Measurements from ENCODE around the gene UGT8.

DNA sequence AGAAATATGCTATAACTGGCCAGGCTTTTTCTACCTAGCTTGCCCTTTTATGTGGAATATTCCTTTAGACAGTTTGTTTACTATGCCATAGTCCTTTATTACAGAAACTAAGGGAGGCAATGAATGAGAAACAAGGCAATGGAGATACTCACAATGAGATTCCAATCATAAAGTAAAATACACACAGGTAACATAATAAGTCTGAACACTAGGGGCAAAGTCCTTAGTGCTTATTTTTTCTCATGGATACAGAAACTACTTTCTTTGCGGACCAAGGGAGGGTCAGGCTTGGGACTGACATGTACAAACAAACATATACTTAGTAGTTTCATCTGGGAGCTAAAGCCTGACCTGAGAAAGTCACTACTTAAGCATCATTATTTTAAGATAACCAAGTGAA is 16.0 kb upstream of the UGT8 start:
- TF ChIP-seq TAF1 (IDR thresholded peaks at IDR 0.05; ENCODE audit: low read depth, low read length) = no peak
- no peak for TF ChIP-seq POLR2AphosphoS5 (IDR thresholded peaks at IDR 0.05; ENCODE audit: low read depth, low read length)
